Activated naive CD4-positive, alpha-beta T cell (primary cell): ENCODE measurements around the gene RAD51B.

ENCODE experiments used
- DNase-seq, 4 experiments: peaks; one replicate each; lab custom pipeline; 2025; lab: John Stamatoyannopoulos, UW

The RAD51B gene

DNA sequence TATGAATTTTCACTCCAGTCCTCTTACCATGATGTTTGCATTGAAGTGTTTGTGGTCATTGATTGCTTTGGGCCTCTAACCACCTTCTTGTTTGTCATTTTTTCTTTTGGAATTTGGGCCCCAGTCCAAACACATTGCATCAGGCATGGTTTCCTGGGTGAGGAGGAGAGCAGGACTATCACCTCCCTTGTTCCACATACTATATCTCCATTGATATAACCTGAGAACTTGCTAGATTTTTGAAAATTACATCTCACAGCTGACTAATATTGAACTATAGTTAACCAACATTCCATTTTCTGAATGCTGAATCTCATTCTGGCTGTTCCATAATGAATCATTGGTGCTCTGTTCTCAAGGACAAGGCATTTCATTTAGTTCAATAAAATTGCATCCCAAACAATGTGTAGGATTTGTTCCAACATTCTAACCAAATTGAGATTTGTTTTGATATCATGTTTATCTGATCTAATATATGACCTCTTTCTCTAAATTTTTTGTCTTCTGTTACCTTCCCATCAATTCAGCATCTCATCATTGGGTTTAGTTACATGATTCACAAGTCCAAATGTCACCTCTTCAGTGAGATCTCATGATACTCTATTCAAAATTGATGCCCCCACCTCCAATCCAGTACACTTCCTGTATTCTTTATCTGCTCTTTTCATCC, 644.3 kb downstream of the RAD51B start:
- no peak for DNase-seq

DNA sequence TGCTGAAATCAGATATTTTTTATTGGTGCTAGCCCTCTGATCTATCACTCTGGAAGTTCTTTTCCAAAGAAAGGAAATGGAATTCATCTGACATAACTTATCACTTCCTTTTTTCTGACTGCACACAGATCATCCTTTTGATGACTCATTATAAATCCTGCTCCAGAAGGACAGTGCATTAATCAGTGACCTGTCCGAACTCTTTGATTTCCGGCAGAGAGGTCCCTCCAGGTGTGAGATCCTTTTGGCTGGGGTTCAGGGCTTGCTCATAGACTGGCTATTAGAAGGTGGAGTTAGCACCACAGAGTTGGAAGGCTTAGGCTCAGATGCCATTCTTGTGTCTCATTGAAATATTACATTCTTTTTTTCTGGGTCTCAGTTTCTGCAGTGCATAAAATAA, 645.1 kb downstream of the RAD51B start:
- no peak for DNase-seq

DNA sequence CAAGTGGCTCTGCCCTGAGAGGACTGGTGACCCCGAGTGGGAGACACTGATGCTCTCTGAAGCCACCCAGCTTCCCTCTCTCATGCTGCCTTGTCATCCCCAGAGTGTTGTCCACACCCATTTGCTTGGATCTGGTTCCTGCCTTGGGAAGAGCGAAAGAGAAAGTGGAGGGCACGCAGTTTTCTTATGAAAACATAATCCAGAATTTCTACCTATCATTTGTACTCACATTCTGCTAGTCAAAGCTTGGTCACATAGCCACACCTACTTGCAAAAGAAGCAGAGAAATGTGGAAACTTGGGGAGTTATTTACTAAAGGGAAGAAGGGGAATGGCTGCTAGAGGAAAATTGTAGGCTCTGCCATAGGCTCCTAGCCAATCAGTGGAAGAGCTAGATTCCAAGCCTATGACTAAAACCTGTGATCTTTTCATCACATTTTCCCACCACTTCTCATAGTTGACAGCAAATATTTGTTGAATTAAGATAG, 647.0 kb downstream of the RAD51B start:
- DNase-seq, result no peak

DNA sequence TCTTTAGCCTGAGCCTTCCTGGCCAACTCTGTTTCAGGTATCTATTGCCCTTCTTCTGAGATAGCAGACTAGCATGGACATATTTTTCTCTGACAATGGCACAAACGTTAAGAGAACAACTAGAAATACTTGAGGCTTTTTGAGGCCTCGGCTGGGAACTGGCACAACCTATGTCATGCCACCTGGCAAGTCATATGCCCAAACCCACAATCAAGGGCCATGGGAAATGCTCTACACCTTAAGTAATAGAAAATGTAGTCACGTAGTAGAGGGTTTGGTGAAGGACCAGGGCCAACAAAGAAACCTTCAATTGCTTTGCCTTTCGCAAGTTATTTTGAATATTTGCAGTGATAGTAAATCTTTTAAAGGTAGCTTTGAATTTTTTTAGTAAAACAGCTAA, 647.8 kb downstream of the RAD51B start:
- no peak for DNase-seq

DNA sequence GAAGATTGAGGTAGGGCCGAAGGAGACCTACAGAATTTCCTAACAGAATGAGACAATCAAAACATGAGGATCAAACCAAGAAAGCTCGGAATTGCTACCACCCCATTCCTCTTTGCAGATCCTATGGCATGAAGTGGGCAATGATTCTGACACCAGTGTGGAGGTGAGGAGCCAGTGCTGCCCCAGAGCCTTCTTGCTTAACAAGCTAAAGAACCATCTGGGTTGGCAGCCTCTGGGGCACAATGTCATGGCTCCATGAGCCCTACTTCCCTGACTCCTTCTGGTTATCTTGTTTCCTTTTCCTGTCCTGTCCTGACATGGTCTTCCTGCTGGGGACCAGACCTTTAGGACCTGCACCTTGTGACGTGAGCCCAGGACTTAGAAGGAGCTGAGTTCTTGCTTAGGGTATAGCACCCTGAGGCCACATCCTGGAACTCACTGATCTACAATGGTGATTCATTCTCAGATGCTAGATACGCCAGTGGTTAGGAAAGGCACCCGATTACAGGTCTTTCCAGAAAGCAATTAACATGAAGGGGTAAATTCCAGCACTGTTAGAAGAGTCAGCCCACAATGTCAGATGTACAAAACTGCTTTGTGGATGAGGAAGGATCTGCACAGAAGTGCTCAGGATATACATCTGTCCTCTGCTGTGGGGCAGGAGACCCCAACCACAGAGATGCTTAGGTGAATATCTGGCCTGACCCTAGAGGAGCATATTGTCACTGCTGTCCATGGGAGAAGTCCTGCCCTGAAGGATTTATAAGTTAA, 649.0 kb downstream of the RAD51B start:
- peak in 1 of 4 experiments; percentile 4 for DNase-seq

DNA sequence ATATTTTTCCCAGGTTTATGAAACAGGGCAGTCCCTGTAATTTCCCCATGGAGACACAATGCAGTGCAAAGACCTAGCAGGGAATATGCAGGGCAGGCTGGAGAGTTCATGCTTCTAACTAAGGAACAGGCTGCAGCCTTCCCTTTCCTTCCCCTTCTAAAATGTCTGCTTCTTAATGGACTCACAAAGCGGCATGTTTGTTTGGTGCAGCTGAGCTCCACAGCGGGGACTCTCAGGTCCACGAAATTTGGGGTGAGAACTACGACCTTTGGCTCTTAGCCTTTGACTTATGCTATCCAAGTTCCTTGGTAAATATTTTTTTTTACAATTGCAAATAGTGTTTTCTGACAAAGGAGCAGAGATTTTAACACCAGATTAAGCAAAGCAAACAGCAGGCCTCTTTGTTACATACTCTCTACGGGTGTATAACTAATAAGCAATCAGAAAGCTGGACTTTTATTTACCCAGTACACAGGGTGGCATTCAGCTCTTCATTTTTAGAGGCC, 649.7 kb downstream of the RAD51B start:
- no peak for DNase-seq

DNA sequence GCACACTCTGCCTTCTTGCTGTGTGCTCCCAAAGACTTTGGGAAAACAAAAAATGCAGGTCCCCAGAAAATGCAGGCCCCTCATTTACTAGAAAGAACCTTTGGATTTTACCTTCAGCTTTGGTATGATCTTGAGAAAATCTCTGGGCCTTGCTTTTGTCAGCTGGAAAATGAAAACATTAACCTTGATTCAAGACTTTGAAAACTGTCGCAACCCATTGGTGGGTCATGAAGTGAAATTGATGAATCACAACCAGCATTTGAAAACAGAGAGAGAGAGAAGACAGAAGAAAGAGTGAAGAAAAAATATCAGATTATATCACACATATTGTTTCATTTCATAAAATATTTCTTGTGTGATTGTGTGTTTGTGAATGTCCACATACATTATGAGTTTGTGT, 650.8 kb downstream of the RAD51B start:
- no peak for DNase-seq

DNA sequence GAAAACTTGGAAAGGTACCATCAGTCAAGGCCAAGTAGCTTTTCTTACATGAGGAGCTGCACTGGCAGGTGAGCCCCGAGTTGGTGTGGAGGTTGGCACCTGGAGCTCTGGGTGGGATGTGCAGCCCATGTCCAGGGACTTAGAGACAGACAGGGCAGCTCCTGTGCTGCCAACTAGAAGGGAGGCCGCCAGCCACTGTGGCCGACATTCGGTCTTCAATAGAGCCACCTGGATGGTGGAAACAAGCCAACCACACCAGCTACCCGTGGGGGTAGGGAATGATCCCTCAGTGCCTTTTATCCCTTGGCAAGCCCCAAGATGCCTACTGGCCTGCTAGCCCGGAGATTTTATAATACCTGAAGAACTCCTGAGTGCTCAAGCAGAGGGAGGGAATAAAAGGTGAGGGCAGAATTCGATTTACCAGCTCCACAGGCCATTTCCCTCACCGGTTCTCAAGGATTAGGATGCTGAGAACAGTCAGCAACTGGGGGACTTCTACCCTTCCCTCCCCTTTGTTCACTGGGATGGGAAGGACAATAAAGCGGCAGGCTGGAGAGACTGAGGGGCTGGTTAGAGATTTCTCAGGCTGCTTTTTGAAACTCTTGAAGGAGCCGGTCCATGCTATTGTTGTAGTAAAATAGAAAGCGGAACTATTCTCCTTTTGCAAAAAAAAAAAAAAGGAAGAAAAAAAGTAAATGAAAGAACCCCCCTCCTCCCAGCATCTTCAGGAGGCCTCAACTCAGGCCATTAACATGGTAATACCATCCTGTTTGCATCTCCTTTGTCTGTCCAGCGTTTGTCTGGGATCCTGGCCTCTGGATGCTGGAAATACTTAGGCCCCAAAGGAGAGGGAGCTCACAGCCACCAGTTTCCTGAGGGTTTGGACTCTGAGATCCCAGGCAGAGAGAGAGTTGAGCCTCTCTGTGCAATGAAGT, 651.7 kb downstream of the RAD51B start:
- no peak for DNase-seq

DNA sequence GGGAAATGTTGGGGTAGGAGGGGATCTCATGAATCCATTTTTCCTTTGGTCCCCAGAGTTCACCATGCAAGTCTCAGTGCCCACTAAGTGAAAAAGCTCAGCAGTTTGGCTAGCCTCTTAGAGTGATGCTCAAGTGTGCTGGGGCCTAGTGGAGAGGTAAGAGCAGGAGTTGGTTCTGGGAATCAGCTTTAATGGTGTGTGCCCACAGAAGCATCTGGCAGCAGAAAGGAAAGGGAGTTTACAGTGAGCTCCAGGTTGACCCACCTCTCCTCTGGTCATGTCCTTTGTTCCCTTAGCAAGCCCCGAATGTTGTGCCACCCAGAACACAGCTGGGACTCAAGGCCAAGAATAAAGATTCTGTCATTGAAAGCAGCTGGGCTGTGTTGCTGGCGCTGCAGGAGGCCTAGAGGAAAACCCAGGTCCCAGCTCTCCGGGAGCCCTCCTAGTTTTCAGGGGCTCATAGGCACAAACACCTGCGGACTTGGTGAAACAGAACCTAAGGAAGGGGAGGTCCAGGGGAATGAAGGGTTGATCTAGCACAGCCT, 652.5 kb downstream of the RAD51B start:
- DNase-seq, result no peak

DNA sequence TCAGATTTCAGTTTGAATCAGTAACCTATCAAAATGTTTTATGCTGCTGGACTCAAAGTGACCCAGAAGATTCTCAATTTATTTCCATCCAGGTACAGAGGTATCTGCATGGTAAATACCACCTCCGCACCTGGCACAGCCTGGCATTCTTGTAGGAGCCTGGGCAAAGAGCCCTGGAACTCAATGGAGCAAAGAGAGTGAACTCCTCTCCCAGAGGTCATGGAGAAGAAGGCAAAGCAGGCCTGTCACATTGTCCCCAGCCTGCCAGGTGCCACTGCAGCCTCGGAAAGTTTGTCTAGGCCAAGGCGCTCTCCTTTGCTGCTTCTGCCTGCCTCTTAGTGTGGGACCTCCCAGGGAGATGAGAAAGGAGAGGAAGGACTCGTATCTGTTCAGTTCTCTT, 653.5 kb downstream of the RAD51B start:
- DNase-seq, result no peak

DNA sequence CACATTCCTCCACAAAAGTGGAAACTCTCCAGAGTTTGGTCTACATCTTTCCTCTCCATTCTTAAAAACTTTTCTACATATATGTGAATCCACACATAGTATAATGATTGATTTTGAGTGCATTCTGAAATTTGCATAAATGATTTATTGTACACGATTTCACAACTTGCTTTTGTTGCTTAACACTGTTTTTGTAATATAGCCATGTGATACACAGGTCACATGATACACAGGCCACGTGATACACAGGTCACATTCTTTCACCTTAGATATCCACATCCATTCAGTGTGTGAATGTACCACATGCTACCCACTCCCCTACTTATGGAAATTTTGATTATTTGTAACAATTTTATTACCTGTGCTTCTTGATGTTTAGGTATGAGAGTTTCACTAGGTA, 654.2 kb downstream of the RAD51B start:
- no peak for DNase-seq

DNA sequence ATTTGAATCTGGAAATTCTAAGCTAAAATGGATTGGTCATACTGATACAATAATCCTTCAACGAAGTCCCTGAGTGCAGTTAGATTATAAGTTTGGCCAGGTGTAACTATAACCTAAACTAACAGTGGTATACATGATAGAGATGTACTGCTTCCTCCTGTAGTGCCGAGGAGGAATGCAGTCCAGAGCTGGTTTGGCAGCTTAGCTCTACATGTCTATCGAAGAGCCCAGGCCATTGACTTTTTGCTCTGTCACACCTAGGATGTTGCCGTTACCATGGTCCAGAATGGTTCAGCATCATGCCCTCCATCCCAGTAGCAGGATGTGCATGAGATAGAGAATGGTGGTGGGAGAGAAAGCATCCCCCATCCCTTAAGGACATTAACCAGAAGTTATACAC, 655.2 kb downstream of the RAD51B start:
- DNase-seq, result no peak

DNA sequence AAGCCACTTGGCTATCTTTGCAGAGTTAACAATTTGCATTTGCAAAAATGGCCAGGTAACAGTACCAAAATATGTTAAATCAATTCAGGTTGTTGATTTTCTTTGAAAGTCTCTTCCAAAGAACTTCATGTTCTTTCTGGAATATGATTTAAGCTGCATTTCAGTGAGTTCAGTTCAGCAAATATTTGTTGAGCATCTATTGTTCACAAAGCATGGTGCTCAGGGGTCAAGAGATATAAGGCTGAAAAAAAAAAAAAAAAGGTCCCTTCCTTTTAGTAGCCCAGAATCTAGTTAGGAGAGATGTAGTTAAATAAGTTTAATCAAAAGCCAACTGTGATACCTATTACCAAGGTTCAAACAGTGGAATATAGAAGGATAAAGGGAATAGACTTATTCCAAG, 656.2 kb downstream of the RAD51B start:
- no peak for DNase-seq

DNA sequence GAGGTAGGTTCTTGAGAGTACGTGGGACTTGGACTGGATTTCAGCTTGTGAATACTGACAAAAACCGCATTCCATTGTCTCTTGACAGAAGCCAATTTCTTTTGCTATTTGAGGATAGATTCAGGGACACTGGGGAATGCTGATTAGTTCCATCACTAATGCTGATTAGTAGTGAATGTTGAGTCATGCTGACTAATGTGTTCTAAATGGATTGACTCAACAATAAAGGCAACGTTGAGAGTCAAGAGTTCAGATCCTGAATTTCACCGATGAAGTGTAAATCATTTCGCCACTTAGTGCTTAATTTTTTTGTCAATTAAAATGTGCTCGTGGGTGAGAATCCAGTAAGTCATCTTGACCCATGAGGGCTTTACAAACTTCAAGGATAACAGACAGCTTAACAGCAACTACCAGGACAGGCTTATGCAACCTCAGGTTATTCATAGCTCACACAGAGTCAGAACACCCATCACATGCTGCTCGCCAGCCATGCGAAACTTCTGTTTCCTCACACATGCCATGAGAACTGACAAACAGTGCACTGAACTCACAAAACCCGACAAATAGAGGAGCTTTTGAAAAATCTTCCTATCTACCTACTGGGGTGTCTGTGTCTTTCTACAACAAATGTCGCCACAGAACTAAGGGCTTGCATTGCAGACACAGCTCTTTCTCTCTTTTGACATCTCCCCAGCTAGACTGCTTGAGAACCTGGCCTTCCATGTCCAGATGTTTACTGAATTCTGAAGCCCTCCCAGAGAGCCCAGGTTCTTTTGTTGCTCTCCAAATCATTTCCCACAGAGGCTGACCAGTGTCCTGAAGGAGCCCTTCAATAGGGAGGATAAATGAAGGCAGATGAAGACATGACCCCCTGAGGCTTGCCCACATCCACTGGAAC, 656.9 kb downstream of the RAD51B start:
- DNase-seq, result no peak

DNA sequence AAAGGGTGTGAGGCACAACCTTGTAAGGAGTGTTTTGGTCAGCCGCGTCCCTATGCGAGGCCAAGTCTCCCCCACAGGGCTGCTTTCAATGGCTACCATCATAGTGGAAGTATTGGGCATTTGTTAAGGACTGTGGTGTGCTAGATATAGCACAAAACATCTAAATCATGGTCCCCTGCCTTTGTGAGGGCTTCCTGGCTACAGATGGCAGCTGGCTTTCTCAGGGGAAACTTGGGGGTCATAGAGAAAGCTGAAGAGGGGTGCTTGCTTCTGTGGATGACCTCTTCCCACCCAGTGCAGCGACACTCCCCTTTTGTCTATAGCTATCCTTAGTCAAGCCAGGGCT, 657.5 kb downstream of the RAD51B start:
- DNase-seq, result no peak

DNA sequence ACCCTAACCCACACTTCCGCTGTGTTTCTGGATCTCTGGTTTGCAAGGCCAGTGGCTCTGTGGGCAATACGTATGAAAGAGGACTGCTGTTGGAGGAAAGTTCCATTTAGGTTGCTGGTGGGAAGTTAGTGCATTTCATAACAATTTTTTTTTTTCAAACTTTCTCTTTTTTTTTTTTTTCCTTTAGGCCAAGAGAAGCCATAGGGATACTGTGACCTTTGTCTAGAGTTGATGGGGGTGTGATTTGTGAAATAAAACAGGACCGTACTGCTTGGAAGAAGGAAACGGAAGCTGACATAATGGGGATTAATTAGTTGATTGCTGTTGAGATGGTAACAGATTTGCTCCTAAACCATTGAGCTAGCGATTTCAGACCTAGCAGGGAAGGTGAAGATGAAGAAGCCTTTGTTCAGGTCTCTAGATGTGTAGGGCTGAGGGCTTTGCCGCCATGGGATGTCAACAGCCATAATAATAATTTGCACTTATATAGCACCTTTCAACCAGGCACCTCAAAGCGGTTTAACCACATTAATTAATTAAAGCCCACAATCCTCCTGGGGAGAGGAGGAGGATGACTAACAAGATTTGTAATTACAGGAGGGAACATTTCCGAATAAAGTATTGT, 658.0 kb downstream of the RAD51B start:
- no peak for DNase-seq

DNA sequence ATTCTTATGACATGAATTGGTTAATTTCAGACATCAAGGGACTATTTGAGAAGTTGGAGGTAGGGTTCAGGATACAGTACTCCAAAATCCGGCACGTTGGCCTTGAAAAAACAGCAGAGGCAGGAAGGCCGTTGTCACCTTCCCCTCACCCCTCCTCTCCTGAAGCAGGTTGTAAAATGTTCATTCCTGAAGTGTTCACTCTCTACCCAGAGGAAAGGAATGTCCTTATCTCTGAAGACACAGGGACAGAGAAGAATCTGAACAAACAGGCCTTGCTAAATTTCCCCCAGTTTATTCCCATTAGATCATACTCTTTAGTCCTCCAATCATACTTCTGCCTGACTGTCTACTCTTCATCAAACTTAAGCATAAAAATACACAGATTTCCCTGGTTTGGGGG, 659.7 kb downstream of the RAD51B start:
- DNase-seq, result no peak

DNA sequence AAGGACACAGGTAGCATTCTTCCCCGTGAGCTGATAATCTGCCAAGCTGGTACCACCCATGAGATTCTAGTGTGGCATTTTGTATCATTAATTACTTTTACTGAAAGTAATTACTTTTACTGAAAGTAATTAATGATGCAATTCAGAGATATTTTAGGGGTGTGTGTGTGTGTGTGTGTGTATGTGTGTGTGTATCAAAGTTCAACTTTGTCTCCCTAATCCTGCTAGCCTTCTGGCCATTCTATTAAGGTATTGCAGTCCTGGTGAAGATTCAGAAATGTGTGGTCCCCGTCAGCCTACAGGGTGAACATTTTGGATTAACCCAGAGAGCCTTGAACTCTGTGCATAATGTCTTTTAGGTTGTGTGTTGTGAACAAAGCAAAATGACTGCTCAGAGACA, 662.4 kb downstream of the RAD51B start:
- DNase-seq, result no peak

DNA sequence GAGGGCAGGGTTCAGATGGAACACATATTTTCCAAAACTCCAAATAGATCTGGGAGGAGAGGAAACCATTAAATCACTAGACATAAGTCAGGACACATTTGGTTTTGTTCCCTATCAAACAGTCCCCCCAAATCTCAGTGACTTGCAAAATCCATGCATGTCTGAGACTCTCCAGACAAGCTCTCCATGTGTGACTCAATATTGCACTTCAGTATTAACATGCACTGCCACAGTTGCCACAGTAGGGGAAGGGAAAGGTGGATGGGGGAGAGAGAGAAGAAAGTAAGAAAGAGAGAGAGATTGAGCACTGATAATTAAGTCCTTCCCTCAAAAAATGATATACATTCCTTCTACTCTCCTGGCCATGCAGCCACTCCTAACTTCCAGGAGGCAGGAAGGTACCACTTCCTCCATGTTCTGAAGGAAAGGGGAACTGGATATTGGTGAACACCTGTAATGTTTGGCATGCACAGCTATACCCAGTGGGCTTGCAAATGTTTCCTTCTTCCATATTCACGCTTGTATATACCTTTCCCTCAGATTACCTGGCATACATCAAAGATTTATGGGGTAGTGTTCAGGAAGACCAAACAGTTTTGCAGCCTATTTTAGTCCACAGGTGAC, 663.3 kb downstream of the RAD51B start:
- DNase-seq, result no peak

DNA sequence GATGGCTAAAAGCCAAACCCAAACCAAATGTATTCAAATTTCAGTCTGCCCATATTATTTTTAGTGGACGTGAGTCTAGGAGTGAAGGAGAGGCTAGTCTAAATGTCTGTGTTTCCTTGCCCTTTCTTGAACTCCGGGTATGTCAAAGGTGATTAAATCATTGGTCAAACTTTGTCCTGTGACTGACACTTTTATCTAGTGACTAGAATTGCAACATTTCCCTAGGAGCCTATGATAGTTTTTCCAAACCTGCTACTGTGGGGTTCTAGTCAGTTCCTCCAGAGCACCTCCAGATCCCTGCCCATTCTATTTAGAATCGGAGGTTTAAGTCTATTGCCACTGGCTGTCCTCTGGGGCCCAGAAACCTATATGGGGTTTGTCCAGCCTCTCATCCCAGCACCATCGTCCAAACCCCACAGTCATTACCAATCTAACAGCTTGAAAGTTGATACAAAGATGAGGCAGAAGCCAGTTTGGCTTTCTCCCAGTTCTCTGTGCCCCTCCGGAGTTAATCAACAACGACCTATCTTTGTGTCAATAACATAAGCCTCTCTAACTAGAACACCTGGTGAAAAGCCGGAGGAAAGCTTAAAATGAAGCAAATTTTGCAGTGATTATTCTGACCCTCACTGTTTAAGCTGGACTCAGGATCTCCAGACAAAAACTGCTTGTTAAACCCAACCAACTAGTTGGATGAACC, 666.6 kb downstream of the RAD51B start:
- no peak for DNase-seq
